ENCODE data around the gene WDR53. TPM values are rescaled to one million over a fixed set of nuclear protein-coding genes. Genes with fewer than 3 reads are reported as not detected.
"Not testable (repeated sequence)": the region's sequence is repeated elsewhere in the genome, so short reads cannot be mapped to it uniquely, and the experiment has no call there.

WDR53 gene
- total and polyA plus RNA-seq, 2 experiments from 2014 or later: 8.9 to 9.3 TPM

DNA sequence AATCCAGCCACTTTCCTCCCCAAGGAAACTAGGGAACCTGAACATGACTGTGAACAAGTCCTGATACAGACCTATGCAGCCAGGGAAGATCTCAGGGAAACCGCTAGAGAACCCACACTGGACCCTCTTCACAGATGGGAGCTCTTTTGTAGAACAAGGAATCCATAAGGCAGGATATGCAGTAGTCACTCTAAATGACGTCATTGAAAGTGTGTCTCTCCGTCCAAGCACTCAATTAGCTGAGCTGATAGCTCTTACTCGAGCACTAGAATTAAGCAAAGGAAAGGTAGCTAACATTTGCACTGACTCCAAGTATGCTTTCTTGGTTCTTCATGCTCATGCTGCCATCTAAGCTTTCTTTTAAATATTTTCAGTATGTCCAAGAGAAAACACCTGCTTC is 43.2 kb downstream of the WDR53 start:
- no peaks in the 10 kb centered on the region for H3K9me3 ChIP-seq (ENCODE audit: low read depth)
- H3K4me2 ChIP-seq (ENCODE audit: unreplicated experiment): no peak overlapping the region
- WGBS, 2 experiments (ENCODE audit: low coverage in 1 of 2, low lambda C conversion rate in 2 of 2, missing lambda C conversion rate in 2 of 2): 36 to 41% methylated on average over 4 of the region's 4 CpGs
- H3K36me3 ChIP-seq (ENCODE audit: low read depth): no peaks in the 10 kb centered on the region
- no peak overlapping the region for H3K9ac ChIP-seq
- TF ChIP-seq EZH2phosphoT487 (IDR thresholded peaks at IDR 0.05; ENCODE audit: insufficient read depth, low read depth) (no peak), EZH2 (IDR thresholded peaks at IDR 0.05; ENCODE audit: insufficient read depth, poor library complexity, severe bottlenecking) (no peak)
- H2AFZ ChIP-seq: no peak overlapping the region
- H3K4me3 ChIP-seq: no peak overlapping the region
- H3K27me3 ChIP-seq (replicated peaks; ENCODE audit: insufficient read depth): no peaks in the 10 kb centered on the region
- no peaks in the 10 kb centered on the region for H3K79me2 ChIP-seq (ENCODE audit: insufficient read depth)
- peaks cover 10% of the 10 kb centered on the region for H3K4me1 ChIP-seq (ENCODE audit: insufficient read depth)
- peak; percentile 15 for DNase-seq
- H3F3A ChIP-seq (ENCODE audit: insufficient read depth): peaks cover 9% of the 10 kb centered on the region
- H3K9me2 ChIP-seq (ENCODE audit: insufficient read depth): no peaks in the 10 kb centered on the region
- no peak overlapping the region for H3K27ac ChIP-seq
- no peaks in the 10 kb centered on the region for H4K20me1 ChIP-seq (ENCODE audit: insufficient read depth)
- in situ Hi-C loops (cut with MboI): loop anchor here (10.0 kb wide), 1 partner anchor 270 kb away; no protein-coding TSS in a partner anchor

DNA sequence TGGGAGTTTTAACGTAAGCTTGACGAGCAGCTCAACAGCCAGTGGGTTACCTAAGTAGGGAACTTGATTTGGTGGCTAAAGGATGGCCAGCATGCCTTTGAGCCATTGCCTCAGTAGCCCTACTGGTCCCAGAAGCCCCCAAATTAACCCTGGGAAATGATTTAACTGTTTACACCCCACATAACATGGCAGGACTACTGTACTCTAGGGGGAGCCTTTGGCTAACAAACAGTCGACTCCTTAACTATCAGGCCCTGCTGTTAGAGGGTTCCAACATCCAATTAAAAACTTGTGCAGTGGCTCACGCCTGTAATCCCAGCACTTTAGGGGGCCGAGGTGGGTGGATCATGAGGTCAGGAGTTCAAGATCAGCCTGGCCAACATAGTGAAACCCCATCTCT is 43.8 kb downstream of the WDR53 start:
- TF ChIP-seq EZH2 (IDR thresholded peaks at IDR 0.05; ENCODE audit: insufficient read depth, poor library complexity, severe bottlenecking): no peak
- TF ChIP-seq EZH2phosphoT487 (IDR thresholded peaks at IDR 0.05; ENCODE audit: insufficient read depth, low read depth): no peak
- Histone ChIP-seq H3K9ac (no peak overlapping the region), H2AFZ (no peak overlapping the region), H3K36me3 (ENCODE audit: low read depth) (no peaks in the 10 kb centered on the region), H3K4me2 (ENCODE audit: unreplicated experiment) (no peak overlapping the region), H3K27me3 (replicated peaks; ENCODE audit: insufficient read depth) (no peaks in the 10 kb centered on the region), H3K4me1 (ENCODE audit: insufficient read depth) (peaks cover 10% of the 10 kb centered on the region), H3F3A (ENCODE audit: insufficient read depth) (peaks cover 9% of the 10 kb centered on the region), H3K9me3 (ENCODE audit: low read depth) (no peaks in the 10 kb centered on the region), H3K4me3 (no peak overlapping the region), H3K9me2 (ENCODE audit: insufficient read depth) (no peaks in the 10 kb centered on the region), H4K20me1 (ENCODE audit: insufficient read depth) (no peaks in the 10 kb centered on the region), H3K27ac (no peak overlapping the region), H3K79me2 (ENCODE audit: insufficient read depth) (no peaks in the 10 kb centered on the region)
- in situ Hi-C loops (cut with MboI): loop anchor here (10.0 to 25.0 kb wide), 2 partner anchors 270 to 462 kb away; no protein-coding TSS in a partner anchor
- DNase-seq: no peak
- 55 to 59% methylated on average over 5 of the region's 5 CpGs for WGBS, 2 experiments (ENCODE audit: low coverage in 1 of 2, low lambda C conversion rate in 2 of 2, missing lambda C conversion rate in 2 of 2)

DNA sequence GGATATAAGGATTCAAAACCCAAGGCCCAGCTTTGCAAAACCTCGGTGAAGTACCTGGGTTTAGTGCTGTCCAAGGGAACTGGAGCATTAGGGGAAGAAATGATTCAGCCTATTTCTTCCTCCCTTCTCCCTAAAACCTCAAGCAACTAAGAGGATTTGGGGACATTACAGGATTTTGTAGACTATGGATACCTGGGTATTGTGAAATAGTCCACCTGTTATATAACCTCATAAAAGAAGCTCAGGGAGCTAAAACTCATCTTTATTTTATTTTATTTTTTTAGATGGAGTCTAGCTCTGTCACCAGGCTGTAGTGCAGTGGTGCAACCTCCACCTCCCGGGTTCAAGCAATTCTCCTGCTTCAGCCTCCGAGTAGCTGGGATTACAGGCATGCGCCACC is 44.5 kb downstream of the WDR53 start:
- H3F3A ChIP-seq (ENCODE audit: insufficient read depth): peaks cover 9% of the 10 kb centered on the region
- WGBS, 2 experiments (ENCODE audit: low coverage in 1 of 2, low lambda C conversion rate in 2 of 2, missing lambda C conversion rate in 2 of 2): 89 to 91% methylated on average over 4 of the region's 4 CpGs
- H3K9me3 ChIP-seq (ENCODE audit: low read depth): no peaks in the 10 kb centered on the region

DNA sequence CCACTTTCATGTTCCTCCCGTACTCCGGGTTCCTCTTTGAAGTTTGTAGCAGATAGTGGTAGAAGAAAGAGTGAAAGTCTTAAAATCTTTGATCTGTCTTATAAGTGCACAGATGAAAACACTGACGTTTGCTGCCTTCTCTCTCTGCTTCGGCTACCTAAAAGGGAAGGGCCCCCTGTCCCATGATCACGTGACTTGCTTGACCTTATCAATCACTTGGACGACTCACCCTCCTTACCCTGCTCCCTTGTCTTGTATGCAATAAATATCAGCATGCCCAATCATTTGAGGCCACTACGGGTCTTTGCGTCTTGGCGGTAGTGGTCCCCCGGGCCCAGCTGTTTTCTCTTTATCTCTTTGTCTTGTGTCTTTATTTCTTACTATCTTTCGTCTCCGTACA is 47.1 kb downstream of the WDR53 start:
- not testable (repeated sequence) for H3K4me2 ChIP-seq (ENCODE audit: unreplicated experiment); H3K27ac ChIP-seq; H3K9me2 ChIP-seq (ENCODE audit: insufficient read depth); H3K4me1 ChIP-seq (ENCODE audit: insufficient read depth); H3K36me3 ChIP-seq (ENCODE audit: low read depth); H3K27me3 ChIP-seq (replicated peaks; ENCODE audit: insufficient read depth); H3K9me3 ChIP-seq (ENCODE audit: low read depth); H3K9ac ChIP-seq; H3K79me2 ChIP-seq (ENCODE audit: insufficient read depth); H4K20me1 ChIP-seq (ENCODE audit: insufficient read depth); DNase-seq; H3F3A ChIP-seq (ENCODE audit: insufficient read depth); H3K4me3 ChIP-seq; H2AFZ ChIP-seq
- 64 to 69% methylated on average over 12 of the region's 12 CpGs for WGBS, 2 experiments (ENCODE audit: low coverage in 1 of 2, low lambda C conversion rate in 2 of 2, missing lambda C conversion rate in 2 of 2)
- in situ Hi-C loops (cut with MboI): loop anchor here (10.0 to 25.0 kb wide), 2 partner anchors 266 to 459 kb away; no protein-coding TSS in a partner anchor

More for the DNA sequence above, 44.5 kb downstream of the WDR53 start:
- no peaks in the 10 kb centered on the region for H3K79me2 ChIP-seq (ENCODE audit: insufficient read depth)
- peaks cover 10% of the 10 kb centered on the region for H3K4me1 ChIP-seq (ENCODE audit: insufficient read depth)
- no peaks in the 10 kb centered on the region for H3K9me2 ChIP-seq (ENCODE audit: insufficient read depth)
- H3K4me3 ChIP-seq: no peak overlapping the region
- no peak overlapping the region for H3K9ac ChIP-seq
- no peak overlapping the region for H3K27ac ChIP-seq
- H3K36me3 ChIP-seq (ENCODE audit: low read depth): no peaks in the 10 kb centered on the region
- no peak overlapping the region for H3K4me2 ChIP-seq (ENCODE audit: unreplicated experiment)
- in situ Hi-C loops (cut with MboI): loop anchor here (10.0 to 25.0 kb wide), 2 partner anchors 269 to 462 kb away; no protein-coding TSS in a partner anchor
- H3K27me3 ChIP-seq (replicated peaks; ENCODE audit: insufficient read depth): no peaks in the 10 kb centered on the region
- no peak for DNase-seq
- no peaks in the 10 kb centered on the region for H4K20me1 ChIP-seq (ENCODE audit: insufficient read depth)
- H2AFZ ChIP-seq: no peak overlapping the region
- no peak for TF ChIP-seq EZH2phosphoT487 (IDR thresholded peaks at IDR 0.05; ENCODE audit: insufficient read depth, low read depth)
- TF ChIP-seq EZH2 (IDR thresholded peaks at IDR 0.05; ENCODE audit: insufficient read depth, poor library complexity, severe bottlenecking): no peak

DNA sequence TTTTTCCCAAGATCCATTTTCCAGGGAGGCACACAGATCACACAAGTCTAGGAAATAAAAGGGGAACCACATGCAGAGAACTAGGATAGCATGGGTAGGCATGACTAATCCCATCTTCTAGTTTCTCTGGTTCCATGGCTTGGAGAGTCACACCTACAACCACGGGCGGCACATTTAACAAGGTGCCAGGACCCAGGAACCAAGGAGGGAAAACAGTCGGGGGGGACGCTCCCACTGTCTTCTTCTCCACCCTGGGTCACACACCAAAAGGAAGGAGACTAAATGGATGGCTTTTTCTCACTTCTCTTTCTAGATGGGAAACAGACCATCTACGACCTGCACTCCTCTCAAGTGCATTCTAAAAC is 48.7 kb downstream of the WDR53 start:
- H3K36me3 ChIP-seq (ENCODE audit: low read depth): no peaks in the 10 kb centered on the region
- in situ Hi-C loops (cut with MboI): loop anchor here (10.0 to 25.0 kb wide), 2 partner anchors 265 to 457 kb away; no protein-coding TSS in a partner anchor
- no peak overlapping the region for H3K9ac ChIP-seq
- TF ChIP-seq EZH2 (IDR thresholded peaks at IDR 0.05; ENCODE audit: insufficient read depth, poor library complexity, severe bottlenecking): no peak
- TF ChIP-seq EZH2phosphoT487 (IDR thresholded peaks at IDR 0.05; ENCODE audit: insufficient read depth, low read depth): no peak
- H3F3A ChIP-seq (ENCODE audit: insufficient read depth): no peaks in the 10 kb centered on the region
- H3K9me3 ChIP-seq (ENCODE audit: low read depth): no peaks in the 10 kb centered on the region
- no peak overlapping the region for H3K27ac ChIP-seq
- H2AFZ ChIP-seq: no peak overlapping the region
- H3K4me1 ChIP-seq (ENCODE audit: insufficient read depth): no peaks in the 10 kb centered on the region
- H3K27me3 ChIP-seq (replicated peaks; ENCODE audit: insufficient read depth): no peaks in the 10 kb centered on the region
- no peak overlapping the region for H3K4me2 ChIP-seq (ENCODE audit: unreplicated experiment)
- no peaks in the 10 kb centered on the region for H3K9me2 ChIP-seq (ENCODE audit: insufficient read depth)
- H3K79me2 ChIP-seq (ENCODE audit: insufficient read depth): no peaks in the 10 kb centered on the region
- H3K4me3 ChIP-seq: no peak overlapping the region
- H4K20me1 ChIP-seq (ENCODE audit: insufficient read depth): no peaks in the 10 kb centered on the region
- 40 to 47% methylated on average over 5 of the region's 5 CpGs for WGBS, 2 experiments (ENCODE audit: low coverage in 1 of 2, low lambda C conversion rate in 2 of 2, missing lambda C conversion rate in 2 of 2)
- no peak for DNase-seq
